HG03457 (cell line): ENCODE measurements around the gene CHTF18.
"Not testable (repeated sequence)": the region's sequence is repeated elsewhere in the genome, so short reads cannot be mapped to it uniquely, and the experiment has no call there.

Experiments used
- ATAC-seq: cut with Tn5 transposase; IDR thresholded peaks from one replicate; pipeline ENCODE4 v1.9.1; 2021; ENCODE audit warnings: moderate number of reproducible peaks; ENCODE audit not compliant: unreplicated experiment

The CHTF18 gene

GRCh38 chr16:803754-804080 lies 15.3 kb downstream of the CHTF18 start:
- ATAC-seq = no peak

DNA sequence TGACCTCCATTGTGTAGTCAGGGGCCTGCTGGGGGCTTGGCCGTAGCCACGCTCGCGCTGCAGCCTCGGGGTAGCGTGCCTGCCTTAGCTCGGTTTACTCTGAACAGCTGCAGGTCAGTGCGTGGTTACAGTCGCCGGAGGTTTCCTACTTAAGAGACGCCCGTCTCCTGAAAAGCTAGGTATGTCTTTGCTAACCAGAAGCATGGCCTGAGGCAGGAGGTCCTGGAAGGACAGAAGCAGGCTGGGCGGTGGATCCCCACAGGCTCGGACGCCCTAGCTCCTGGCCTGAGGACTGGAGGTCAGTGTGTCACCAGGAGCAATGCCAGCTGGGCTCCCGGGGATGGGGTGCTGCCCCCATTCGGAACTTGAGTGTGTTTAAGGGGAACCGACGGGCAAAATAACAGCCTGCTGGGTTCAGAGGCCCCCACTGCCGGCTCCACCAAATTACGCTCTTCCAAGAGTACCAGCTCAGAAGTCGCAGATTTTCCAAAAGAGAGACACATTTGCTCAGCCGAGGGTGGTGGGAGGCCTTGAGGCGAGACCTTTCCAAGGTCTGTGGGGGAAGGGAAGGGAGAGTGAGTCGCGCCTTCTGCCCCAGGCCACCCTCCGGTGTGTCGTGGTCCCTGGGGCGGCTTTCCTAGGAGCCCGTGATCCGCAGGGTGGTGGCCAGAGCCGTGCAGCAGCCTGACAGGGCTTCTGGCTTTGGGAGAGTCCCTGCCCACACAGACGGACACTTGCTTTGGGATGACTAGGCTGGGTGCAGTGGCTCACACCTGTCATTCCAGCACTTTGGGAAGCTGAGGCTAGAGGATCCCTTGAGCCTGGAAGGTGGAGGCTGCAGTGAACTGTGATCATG lies 16.0 kb downstream of the CHTF18 start:
- no peak for ATAC-seq

DNA sequence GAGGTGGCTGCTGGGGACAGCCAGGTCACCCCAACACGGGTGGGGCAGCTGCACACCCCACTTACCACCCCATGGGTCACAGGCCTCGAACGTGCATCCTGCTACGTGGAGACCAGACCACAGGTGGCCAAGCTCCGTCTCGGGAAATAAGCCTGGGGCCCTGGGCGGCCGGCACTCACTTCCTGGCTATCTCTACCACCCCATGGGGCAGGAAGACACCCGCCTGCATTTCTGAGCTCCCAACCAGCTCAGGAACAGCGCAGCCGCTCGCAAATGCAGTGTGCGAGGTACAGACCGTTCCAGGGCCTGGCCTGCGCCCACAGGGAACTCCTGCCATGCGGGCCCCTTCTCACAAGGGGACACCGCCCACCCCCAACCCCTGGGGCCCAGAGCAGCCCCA lies 17.1 kb downstream of the CHTF18 start:
- no peak for ATAC-seq

DNA sequence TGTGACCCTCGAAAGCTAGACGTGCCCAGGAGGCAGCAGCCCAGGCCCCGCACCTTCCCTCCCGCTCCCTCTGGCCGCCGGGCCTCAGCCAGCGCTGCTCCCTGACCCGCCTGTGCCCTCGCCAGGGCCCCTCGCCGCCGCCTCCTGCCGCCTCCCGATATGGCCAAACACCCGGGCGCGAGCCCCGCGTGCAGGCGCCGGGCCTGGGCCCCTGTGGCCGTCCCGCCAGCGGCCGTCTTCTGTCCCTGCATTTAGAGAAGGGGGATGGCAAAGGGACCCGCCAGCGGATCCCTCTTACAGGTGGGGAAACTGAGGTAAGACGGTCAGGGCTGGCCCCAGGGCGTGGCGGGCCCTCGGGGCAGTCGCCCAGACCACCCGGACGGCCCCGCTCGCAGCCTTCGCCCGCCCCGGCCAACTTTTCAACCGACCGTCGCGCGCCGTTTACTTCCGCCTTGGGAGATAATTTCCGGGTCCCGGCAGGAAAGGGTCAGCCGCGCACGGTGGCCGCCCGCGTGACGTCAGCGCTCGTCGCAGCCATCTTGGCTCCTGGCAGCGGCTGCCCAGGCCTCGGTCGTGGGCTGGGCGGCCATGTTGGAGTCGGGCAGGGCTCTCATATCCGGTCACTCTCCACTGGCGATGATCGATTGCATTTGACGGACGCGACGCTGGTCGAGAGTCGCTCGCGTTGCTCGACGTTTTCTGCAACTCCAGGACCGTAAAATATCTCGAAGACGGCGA lies 19.1 kb downstream of the CHTF18 start:
- peak; percentile 75 for ATAC-seq

DNA sequence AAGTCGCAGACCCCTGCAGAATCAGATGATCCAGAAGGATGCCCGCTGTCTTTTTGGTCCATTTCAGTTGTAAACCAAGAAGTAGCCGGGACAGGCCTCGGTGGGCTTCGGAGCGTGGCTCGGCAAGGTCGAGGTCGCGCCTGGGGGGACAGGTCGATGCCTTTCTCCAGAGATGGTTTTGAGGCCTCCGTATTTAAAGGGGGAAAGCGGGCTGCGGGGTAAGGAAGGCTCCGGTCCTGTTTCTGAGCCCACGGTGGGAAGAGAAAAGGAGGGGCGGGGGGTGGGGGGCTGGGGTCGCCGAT lies 19.6 kb downstream of the CHTF18 start:
- no peak for ATAC-seq

- ATAC-seq = no peak
Measured at GRCh38 chr16:813204-813915, 24.9 kb downstream of the CHTF18 start.

DNA sequence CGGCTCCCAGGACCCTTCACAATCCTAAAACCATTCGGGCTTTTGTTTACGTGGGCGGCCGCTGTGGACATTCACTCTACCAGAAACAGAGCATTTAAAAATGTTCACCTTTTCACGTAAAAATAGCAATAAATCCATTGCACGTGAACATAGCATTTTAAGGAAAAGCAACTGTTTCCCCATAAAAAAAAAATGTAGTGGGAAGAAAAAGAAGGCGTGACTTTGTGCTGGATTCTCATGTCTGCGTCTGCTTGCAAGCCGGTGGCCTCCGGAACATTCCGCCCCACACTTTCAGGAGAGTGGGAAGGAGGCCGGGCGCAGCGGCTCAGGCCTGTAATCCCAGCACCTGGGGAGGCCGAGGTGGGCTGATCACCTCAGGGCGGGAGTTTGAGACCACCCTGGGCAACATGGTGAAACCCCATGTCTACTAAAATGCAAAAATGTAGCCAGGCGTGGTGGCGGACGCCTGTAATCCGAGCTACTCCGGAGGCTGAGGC lies 25.5 kb downstream of the CHTF18 start:
- no peak for ATAC-seq

- ATAC-seq = no peak
Measured at GRCh38 chr16:814974-815373, 26.6 kb downstream of the CHTF18 start.

- no peak for ATAC-seq
Measured at GRCh38 chr16:815861-816260, 27.4 kb downstream of the CHTF18 start.

DNA sequence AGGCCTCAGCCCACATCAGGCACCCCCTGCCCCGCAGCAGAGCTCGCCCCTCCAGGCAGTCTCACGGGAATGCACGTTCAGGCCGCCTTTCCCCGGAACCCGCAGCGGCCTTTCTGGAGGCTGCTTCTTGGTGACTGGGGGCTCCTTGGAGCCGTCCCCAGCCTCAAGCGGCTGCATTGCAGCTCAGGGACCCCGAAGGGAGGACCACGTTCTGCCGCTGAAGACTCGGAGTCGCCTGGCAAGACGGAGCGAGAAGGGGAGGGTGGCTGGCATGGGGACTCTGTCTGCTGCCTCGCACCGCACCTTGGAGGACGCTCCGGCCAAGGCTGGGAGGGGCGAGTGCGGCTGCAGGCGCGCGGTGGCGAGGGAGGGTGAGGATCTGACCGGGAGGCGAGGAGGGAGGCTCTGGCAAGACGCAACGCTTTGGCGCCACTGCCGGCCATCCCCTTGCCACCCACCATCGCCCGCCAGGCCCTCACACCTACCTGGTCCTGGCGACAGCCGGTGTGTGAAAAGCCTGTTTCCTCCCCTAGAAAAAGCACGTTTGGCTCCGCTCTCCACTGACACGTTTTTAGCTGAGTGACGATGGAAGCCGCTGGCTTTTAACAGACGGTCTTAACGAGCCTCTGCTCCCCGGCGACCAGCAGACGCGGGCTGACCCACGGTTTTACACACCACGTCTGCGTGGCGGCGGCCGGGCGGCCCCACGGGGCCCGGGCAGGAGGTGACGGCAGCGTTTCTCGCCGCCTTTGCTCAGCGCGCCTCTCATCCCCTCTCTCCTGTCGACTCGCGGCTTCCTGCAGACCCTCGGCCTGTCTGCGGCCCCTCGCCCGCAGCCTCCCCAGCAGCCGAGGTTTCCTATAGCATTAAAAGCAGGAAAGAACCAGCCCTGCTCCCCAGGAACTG lies 28.8 kb downstream of the CHTF18 start:
- ATAC-seq = no peak

GRCh38 chr16:818132-818531 lies 29.7 kb downstream of the CHTF18 start:
- ATAC-seq = no peak

DNA sequence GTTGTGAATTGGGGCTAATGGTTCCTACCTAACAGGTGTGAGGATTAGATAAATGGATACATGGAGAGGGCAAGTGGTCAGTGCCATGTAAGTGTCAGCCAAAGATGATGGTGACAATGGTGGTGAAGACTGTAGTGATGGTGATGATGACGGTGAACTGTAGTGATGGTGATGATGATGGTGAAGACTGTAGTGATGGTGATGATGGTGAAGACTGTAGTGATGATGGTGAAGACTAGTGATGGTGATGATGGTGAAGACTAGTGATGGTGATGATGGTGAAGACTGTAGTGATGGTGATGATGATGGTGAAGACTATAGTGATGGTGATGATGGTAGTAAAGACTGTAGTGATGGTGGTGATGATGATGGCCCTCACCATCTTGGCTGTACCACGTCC lies 30.2 kb downstream of the CHTF18 start:
- ATAC-seq = no peak

GRCh38 chr16:819336-820043 lies 31.1 kb downstream of the CHTF18 start:
- no peak for ATAC-seq

GRCh38 chr16:820044-820408 lies 31.6 kb downstream of the CHTF18 start:
- ATAC-seq = not testable (repeated sequence)

- ATAC-seq = no peak
Measured at GRCh38 chr16:820748-821147, 32.3 kb downstream of the CHTF18 start.

DNA sequence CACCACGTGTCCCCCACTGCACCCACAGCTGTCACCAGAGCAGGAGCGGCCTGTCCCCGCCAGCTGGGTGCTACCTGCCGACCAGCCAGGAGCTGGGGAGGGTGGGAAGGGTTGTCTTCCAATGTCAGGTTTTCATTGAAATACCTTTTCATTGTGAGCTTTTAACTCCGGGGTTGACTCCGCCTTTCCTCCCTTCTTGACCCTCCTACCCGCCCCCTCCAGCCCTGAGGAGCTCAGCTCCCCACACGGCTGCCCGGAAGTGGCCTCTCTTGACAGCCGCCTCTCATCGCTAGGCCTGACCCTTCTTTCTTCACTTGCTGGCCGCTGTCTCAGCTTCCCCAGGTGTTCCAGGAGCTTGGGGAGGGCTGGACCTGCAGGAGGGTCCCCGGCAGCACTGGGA lies 33.3 kb downstream of the CHTF18 start:
- no peak for ATAC-seq

GRCh38 chr16:822174-822908 lies 33.9 kb downstream of the CHTF18 start:
- ATAC-seq = no peak

GRCh38 chr16:822909-823297 lies 34.5 kb downstream of the CHTF18 start:
- ATAC-seq = no peak

GRCh38 chr16:824194-824593 lies 35.8 kb downstream of the CHTF18 start:
- no peak for ATAC-seq

- ATAC-seq = no peak
Measured at GRCh38 chr16:824601-825000, 36.2 kb downstream of the CHTF18 start.
